GM23338 (cell line): Measurements from ENCODE around the gene AFF2. TPM values are rescaled to one million over a fixed set of nuclear protein-coding genes. Genes with fewer than 3 reads are reported as not detected.
A peak's percentile ranks its signal among the peaks of the same experiment; 100 is the strongest.
"Not testable (repeated sequence)": the region's sequence is repeated elsewhere in the genome, so short reads cannot be mapped to it uniquely, and the experiment has no call there.

ENCODE experiments used
- ATAC-seq: fragments of 200-7000 bp; cut with Tn5 transposase; 3 replicates; pipeline ENCODE4 v1.9.1; 2020
- DNase-seq: peaks from one replicate; pipeline ENCODE4 v3.0.0-alpha.2; 2015; ENCODE audit warnings: low spot score
- H2AFZ ChIP-seq: fragments of 200-600 bp; sonication (generic); 2 replicates; pipeline ENCODE4 v1.8.0; 2016; ENCODE audit warnings: antibody characterized with exemption, mild to moderate bottlenecking, moderate library complexity
- H3F3A ChIP-seq: fragments of 200-600 bp; sonication (generic); replicated peaks from 2 replicates; pipeline ENCODE4 v1.8.0; 2017; ENCODE audit warnings: antibody characterized with exemption, mixed run types, low read depth
- H3K27ac ChIP-seq: fragments of 200-600 bp; sonication (generic); 2 replicates; pipeline ENCODE4 v1.6.1; 2016; ENCODE audit warnings: low read depth
- H3K27me3 ChIP-seq: fragments of 200-600 bp; sonication (generic); 2 replicates; pipeline ENCODE4 v1.8.0; 2016; ENCODE audit warnings: mild to moderate bottlenecking, mixed run types, moderate library complexity; ENCODE audit not compliant: insufficient read depth
- H3K36me3 ChIP-seq: fragments of 200-600 bp; sonication (generic); 2 replicates; pipeline ENCODE4 v1.8.0; 2016; ENCODE audit warnings: mild to moderate bottlenecking; ENCODE audit not compliant: insufficient read depth
- H3K4me1 ChIP-seq: fragments of 200-600 bp; sonication (generic); 2 replicates; pipeline ENCODE4 v1.8.0; 2016; ENCODE audit warnings: mild to moderate bottlenecking, moderate library complexity; ENCODE audit not compliant: insufficient read depth
- H3K4me2 ChIP-seq: fragments of 200-600 bp; sonication (generic); 2 replicates; pipeline ENCODE4 v1.7.1; 2017; ENCODE audit warnings: mixed run types
- H3K4me3 ChIP-seq: fragments of 200-600 bp; sonication (generic); 2 replicates; pipeline ENCODE4 v1.6.1; 2016; ENCODE audit warnings: mixed run types
- H3K79me2 ChIP-seq: fragments of 200-600 bp; sonication (generic); replicated peaks from 2 replicates; pipeline ENCODE4 v1.8.0; 2017; ENCODE audit warnings: mild to moderate bottlenecking; ENCODE audit not compliant: insufficient read depth
- H3K9me2 ChIP-seq: fragments of 200-600 bp; sonication (generic); 2 replicates; pipeline ENCODE4 v1.8.0; 2017; ENCODE audit not compliant: insufficient read depth
- H4K20me1 ChIP-seq: fragments of 200-600 bp; sonication (generic); replicated peaks from 2 replicates; pipeline ENCODE4 v1.8.0; 2017; ENCODE audit warnings: mild to moderate bottlenecking; ENCODE audit not compliant: insufficient read depth
- H3K27ac Mint-ChIP-seq: 2 replicates; pipeline ENCODE4 v1.8.0; 2020; ENCODE audit warnings: inconsistent platforms, mild to moderate bottlenecking, moderate library complexity, mixed read lengths
- H3K27me3 Mint-ChIP-seq: 3 replicates; pipeline ENCODE4 v1.8.0; 2022; ENCODE audit warnings: low read depth, mild to moderate bottlenecking, moderate library complexity, mixed read lengths, inconsistent platforms; ENCODE audit not compliant: insufficient read depth, poor library complexity
- H3K36me3 Mint-ChIP-seq: 3 replicates; pipeline ENCODE4 v1.8.0; 2021; ENCODE audit warnings: low read depth, mild to moderate bottlenecking, inconsistent platforms, moderate library complexity, mixed read lengths
- H3K4me1 Mint-ChIP-seq: 3 replicates; pipeline ENCODE4 v1.8.0; 2020; ENCODE audit warnings: mild to moderate bottlenecking, inconsistent platforms, mixed read lengths
- H3K4me3 Mint-ChIP-seq: 3 replicates; pipeline ENCODE4 v1.8.0; 2021; ENCODE audit warnings: moderate library complexity, mild to moderate bottlenecking, inconsistent platforms, mixed read lengths
- H3K9me3 Mint-ChIP-seq: 3 replicates; pipeline ENCODE4 v1.8.0; 2020; ENCODE audit warnings: moderate library complexity, mild to moderate bottlenecking, inconsistent platforms, mixed read lengths
- CREB1 ChIP-seq: fragments of 250-450 bp; sonication (Bioruptor Pico); IDR thresholded peaks from 2 replicates; pipeline ENCODE4 v1.5.0; 2020; ENCODE audit warnings: low read depth, mild to moderate bottlenecking, moderate library complexity
- ETS1 ChIP-seq: IDR thresholded peaks from 2 replicates; pipeline ENCODE4 v1.6.1; 2016; ENCODE audit warnings: antibody characterized with exemption
- REST ChIP-seq: IDR thresholded peaks from one replicate; pipeline ENCODE4 v1.6.1; 2018; ENCODE audit warnings: antibody characterized with exemption; ENCODE audit not compliant: unreplicated experiment
- ZNF331 ChIP-seq: fragments of 250-450 bp; sonication (Bioruptor Pico); IDR thresholded peaks from 2 replicates; pipeline ENCODE4 v1.5.0; 2020; ENCODE audit warnings: low read depth, mild to moderate bottlenecking, moderate library complexity
- polyA plus RNA-seq: library from polyadenylated mRNA; unstranded; fragments of >200 nt; fragmentation: Nextera tagmentation; extraction: Ambion mirVana; gene quantifications from 2 replicates; pipeline ENCODE4 v1.2.1, GENCODE V29; 2016
- total RNA-seq: library from RNA; depleted of rRNA; stranded (reverse); fragments of >200 nt; shearing (Covaris generic); gene quantifications from 2 replicates; pipeline ENCODE4 v1.2.3, GENCODE V29; 2014

Gene AFF2
- total and polyA plus RNA-seq, 2 experiments from 2014 or later, result 1.6 to 5.8 TPM

- H3K9me2 ChIP-seq, result no peaks in the 10 kb centered on the region
- H3K27ac Mint-ChIP-seq, result peak overlapping the region; percentile 67; the same call in 1 of the 2 replicates
- no peaks in the 10 kb centered on the region for H3K36me3 ChIP-seq
- H3K4me3 Mint-ChIP-seq, result no peak overlapping the region
- H3K4me1 Mint-ChIP-seq, result peaks cover 6% of the 10 kb centered on the region; the same call in 1 of the 3 replicates
- H2AFZ ChIP-seq, result no peak overlapping the region
- H4K20me1 ChIP-seq, result no peaks in the 10 kb centered on the region
- no peaks in the 10 kb centered on the region for H3K4me1 ChIP-seq
- no peaks in the 10 kb centered on the region for H3K27me3 ChIP-seq
- no peaks in the 10 kb centered on the region for H3F3A ChIP-seq
- H3K27ac ChIP-seq, result no peak overlapping the region
- no peaks in the 10 kb centered on the region for H3K79me2 ChIP-seq
- H3K4me2 ChIP-seq, result no peak overlapping the region
- peaks cover 16% of the 10 kb centered on the region; the same call in 2 of the 3 replicates for H3K36me3 Mint-ChIP-seq
- no peak overlapping the region for H3K4me3 ChIP-seq
- ATAC-seq, result no peak
- no peak for DNase-seq
- H3K27me3 Mint-ChIP-seq, result peaks cover 3% of the 10 kb centered on the region
- peaks cover 14% of the 10 kb centered on the region for H3K9me3 Mint-ChIP-seq
- no peak for TF ChIP-seq ZNF331 (CRISPR knock-in tag)
These were observed 405.0 kb downstream of the AFF2 start for GRCh38 chrX:148905400-148905799.

- H4K20me1 ChIP-seq, H3K36me3 ChIP-seq, H3K9me2 ChIP-seq, H3K27me3 ChIP-seq, H3K27ac ChIP-seq, H3K27ac Mint-ChIP-seq, H3K79me2 ChIP-seq, H3K4me3 Mint-ChIP-seq, H3K4me1 ChIP-seq, H3F3A ChIP-seq, H3K4me3 ChIP-seq, H3K4me2 ChIP-seq, H2AFZ ChIP-seq, H3K4me1 Mint-ChIP-seq, ATAC-seq, H3K27me3 Mint-ChIP-seq, DNase-seq: not testable (repeated sequence)
- Mint-ChIP-seq H3K36me3 (peaks cover 16% of the 10 kb centered on the region; the same call in 2 of the 3 replicates), H3K9me3 (peaks cover 14% of the 10 kb centered on the region)
These were observed 406.2 kb downstream of the AFF2 start for GRCh38 chrX:148906628-148907027.

- Mint-ChIP-seq H3K36me3 (peaks cover 16% of the 10 kb centered on the region; the same call in 2 of the 3 replicates), H3K4me3 (no peak overlapping the region), H3K4me1 (peaks cover 12% of the 10 kb centered on the region; the same call in 2 of the 3 replicates), H3K27me3 (peaks cover 5% of the 10 kb centered on the region), H3K27ac (no peak overlapping the region), H3K9me3 (peaks cover 14% of the 10 kb centered on the region)
- Histone ChIP-seq H3K4me3 (no peak overlapping the region), H3F3A (no peaks in the 10 kb centered on the region), H3K4me2 (no peak overlapping the region), H4K20me1 (no peaks in the 10 kb centered on the region), H3K27ac (no peak overlapping the region), H3K36me3 (no peaks in the 10 kb centered on the region), H3K79me2 (no peaks in the 10 kb centered on the region), H3K27me3 (no peaks in the 10 kb centered on the region), H3K4me1 (no peaks in the 10 kb centered on the region), H2AFZ (no peak overlapping the region), H3K9me2 (no peaks in the 10 kb centered on the region)
- ATAC-seq, result no peak
- DNase-seq, result no peak
- TF ChIP-seq ETS1, result no peak
- no peak for TF ChIP-seq CREB1 (CRISPR knock-in tag)
- no peak for TF ChIP-seq REST
These were observed 409.3 kb downstream of the AFF2 start for GRCh38 chrX:148909758-148910157.
